A673 (cell line): ENCODE measurements around the gene ZFP92. TPM values are rescaled to one million over a fixed set of nuclear protein-coding genes. Genes with fewer than 3 reads are reported as not detected.

Experiments
- BruUV-seq: library from RNA; stranded (reverse); fragments of 400-500 nt; replicated peaks from 2 replicates; lab custom pipeline; 2021; lab: Mats Ljungman, UMichigan
- CTCF ChIA-PET: fragments of 300-600 bp; sonication (Branson Sonifier 250); formaldehyde crosslinking; loops from one replicate; lab custom pipeline; 2022; ENCODE audit warnings: antibody characterized with exemption; lab: Charles Lee
- POLR2A ChIA-PET: fragments of 300-600 bp; sonication (Branson Sonifier 250); formaldehyde crosslinking; loops from one replicate; lab custom pipeline; 2022; ENCODE audit warnings: antibody characterized with exemption; ENCODE audit not compliant: low non-redundant PET; lab: Charles Lee
- DNase-seq: peaks from one replicate; pipeline ENCODE4 v3.0.0-alpha.2; 2015; ENCODE audit warnings: low spot score
- H3K27ac ChIP-seq: fragments of 200-600 bp; sonication (generic); 2 replicates; pipeline ENCODE4 v1.5.1; 2016; ENCODE audit warnings: mixed run types, low read depth, mild to moderate bottlenecking, mixed read lengths, antibody characterized with exemption, low read length; ENCODE audit not compliant: poor library complexity, severe bottlenecking
- H3K27me3 ChIP-seq: fragments of 200-600 bp; sonication (generic); replicated peaks from 2 replicates; pipeline ENCODE4 v1.6.1; 2017; ENCODE audit warnings: mixed run types, low read depth, mild to moderate bottlenecking, mixed read lengths, antibody characterized with exemption, low read length; ENCODE audit not compliant: insufficient read depth, poor library complexity
- H3K36me3 ChIP-seq: fragments of 200-600 bp; sonication (generic); 2 replicates; pipeline ENCODE4 v1.6.1; 2016; ENCODE audit warnings: mixed run types, mild to moderate bottlenecking, mixed read lengths, antibody characterized with exemption, low read length; ENCODE audit not compliant: insufficient read depth, poor library complexity, severe bottlenecking
- H3K4me1 ChIP-seq: fragments of 200-600 bp; sonication (generic); 2 replicates; pipeline ENCODE4 v1.6.1; 2017; ENCODE audit warnings: mixed run types, mild to moderate bottlenecking, mixed read lengths, antibody characterized with exemption, low read length; ENCODE audit not compliant: insufficient read depth, poor library complexity, severe bottlenecking
- H3K4me3 ChIP-seq: fragments of 200-600 bp; sonication (generic); 2 replicates; pipeline ENCODE4 v1.5.1; 2016; ENCODE audit warnings: low read depth, mixed run types, mild to moderate bottlenecking, mixed read lengths, low read length; ENCODE audit not compliant: poor library complexity, severe bottlenecking
- H3K9me3 ChIP-seq: fragments of 200-600 bp; sonication (generic); 2 replicates; pipeline ENCODE4 v1.6.1; 2016; ENCODE audit warnings: mixed run types, low read depth, mild to moderate bottlenecking, mixed read lengths, antibody characterized with exemption, low read length; ENCODE audit not compliant: poor library complexity, severe bottlenecking
- EZH2 ChIP-seq: fragments of 200-600 bp; sonication (generic); IDR thresholded peaks from 2 replicates; pipeline ENCODE4 v1.6.1; 2017; ENCODE audit warnings: borderline replicate concordance, low read depth, mild to moderate bottlenecking, mixed read lengths, antibody characterized with exemption, low read length; ENCODE audit not compliant: poor library complexity, severe bottlenecking
- intact Hi-C: fragments of 100-400 bp; cut with micrococcal nuclease; formaldehyde crosslinking; loops from one replicate; pipeline ENCODE4 v1.10.0; 2022; ENCODE audit not compliant: unreplicated experiment
- total RNA-seq: library from RNA; stranded (reverse); gene quantifications from 2 replicates; pipeline ENCODE4 v1.2.3, GENCODE V29; 2021
- TF ChIP-seq, protein P1 (sequence below): fragments of 300-800, 200-600 bp; sonication (generic); conservative IDR thresholded peaks from 2 replicates; pipeline ENCODE4 v1.5.1; 2017; ENCODE audit warnings: low read depth, mild to moderate bottlenecking, antibody characterized with exemption, low read length, moderate library complexity, mixed read lengths

ZFP92 gene
- total RNA-seq, 1 experiment from 2014 or later: 0.41 TPM

DNA sequence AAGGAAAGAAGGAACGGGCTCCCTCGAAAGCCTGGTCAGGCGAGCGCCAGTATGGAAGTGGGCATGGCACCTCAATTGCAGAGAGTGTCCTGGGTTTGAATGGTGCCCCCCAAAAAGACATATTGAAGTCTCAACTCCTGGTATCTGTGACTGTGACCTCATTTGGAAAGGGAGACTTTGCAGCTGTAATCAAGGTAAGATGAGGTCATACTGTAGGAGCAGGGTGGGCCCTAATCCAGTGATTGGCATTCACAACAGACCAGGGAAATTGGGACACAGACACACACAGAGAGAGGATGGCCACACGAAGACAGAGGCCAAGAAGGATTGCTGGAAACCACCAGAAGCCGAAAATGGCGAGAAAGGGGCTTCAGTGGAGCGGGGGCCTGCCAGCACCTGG, 6.4 kb downstream of the ZFP92 start:
- no peak for DNase-seq
- no peak overlapping the region for H3K4me3 ChIP-seq
- H3K27me3 ChIP-seq: no peaks in the 10 kb centered on the region
- no peaks in the 10 kb centered on the region for H3K4me1 ChIP-seq
- ChIA-PET POLR2A (no interaction called here), CTCF (no interaction called here)
- no peaks in the 10 kb centered on the region for H3K36me3 ChIP-seq
- no peak overlapping the region for H3K27ac ChIP-seq
- no peaks in the 10 kb centered on the region for H3K9me3 ChIP-seq
- intact Hi-C loops: no loop called here
- TF ChIP-seq, protein P1, sequence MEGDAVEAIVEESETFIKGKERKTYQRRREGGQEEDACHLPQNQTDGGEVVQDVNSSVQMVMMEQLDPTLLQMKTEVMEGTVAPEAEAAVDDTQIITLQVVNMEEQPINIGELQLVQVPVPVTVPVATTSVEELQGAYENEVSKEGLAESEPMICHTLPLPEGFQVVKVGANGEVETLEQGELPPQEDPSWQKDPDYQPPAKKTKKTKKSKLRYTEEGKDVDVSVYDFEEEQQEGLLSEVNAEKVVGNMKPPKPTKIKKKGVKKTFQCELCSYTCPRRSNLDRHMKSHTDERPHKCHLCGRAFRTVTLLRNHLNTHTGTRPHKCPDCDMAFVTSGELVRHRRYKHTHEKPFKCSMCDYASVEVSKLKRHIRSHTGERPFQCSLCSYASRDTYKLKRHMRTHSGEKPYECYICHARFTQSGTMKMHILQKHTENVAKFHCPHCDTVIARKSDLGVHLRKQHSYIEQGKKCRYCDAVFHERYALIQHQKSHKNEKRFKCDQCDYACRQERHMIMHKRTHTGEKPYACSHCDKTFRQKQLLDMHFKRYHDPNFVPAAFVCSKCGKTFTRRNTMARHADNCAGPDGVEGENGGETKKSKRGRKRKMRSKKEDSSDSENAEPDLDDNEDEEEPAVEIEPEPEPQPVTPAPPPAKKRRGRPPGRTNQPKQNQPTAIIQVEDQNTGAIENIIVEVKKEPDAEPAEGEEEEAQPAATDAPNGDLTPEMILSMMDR: no peak
- TF ChIP-seq EZH2: no peak
- BruUV-seq: no TSS peak

DNA sequence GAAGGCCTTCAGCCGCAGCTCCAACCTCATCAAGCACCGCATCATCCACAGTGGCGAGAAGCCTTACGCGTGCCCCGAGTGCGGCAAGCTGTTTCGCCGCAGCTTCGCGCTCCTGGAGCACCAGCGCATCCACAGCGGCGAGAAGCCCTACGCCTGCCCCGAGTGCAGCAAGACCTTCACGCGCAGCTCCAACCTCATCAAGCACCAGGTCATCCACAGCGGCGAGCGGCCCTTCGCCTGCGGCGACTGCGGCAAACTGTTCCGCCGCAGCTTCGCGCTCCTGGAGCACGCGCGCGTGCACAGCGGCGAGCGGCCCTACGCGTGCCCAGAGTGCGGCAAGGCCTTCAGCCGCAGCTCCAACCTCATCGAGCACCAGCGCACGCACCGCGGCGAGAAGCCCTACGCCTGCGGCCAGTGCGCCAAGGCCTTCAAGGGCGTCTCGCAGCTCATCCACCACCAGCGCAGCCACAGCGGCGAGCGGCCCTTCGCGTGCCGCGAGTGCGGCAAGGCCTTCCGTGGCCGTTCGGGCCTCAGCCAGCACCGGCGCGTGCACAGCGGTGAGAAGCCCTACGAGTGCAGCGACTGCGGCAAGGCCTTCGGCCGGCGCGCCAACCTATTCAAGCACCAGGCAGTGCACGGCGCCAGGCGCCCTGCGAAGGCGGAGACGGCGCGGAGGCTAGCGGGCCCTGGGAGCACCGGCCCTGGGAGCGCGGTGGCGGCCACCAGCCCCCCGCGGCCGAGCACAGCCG, 9.8 kb downstream of the ZFP92 start:
- CTCF ChIA-PET: no interaction called here
- no peaks in the 10 kb centered on the region for H3K27me3 ChIP-seq
- DNase-seq: no peak
- H3K4me3 ChIP-seq: no peak overlapping the region
- TF ChIP-seq, protein P1: no peak
- no peak for TF ChIP-seq EZH2
- POLR2A ChIA-PET: no interaction called here
- H3K9me3 ChIP-seq: no peaks in the 10 kb centered on the region
- BruUV-seq: no TSS peak
- intact Hi-C loops: no loop called here
- H3K4me1 ChIP-seq: no peaks in the 10 kb centered on the region
- H3K27ac ChIP-seq: no peak overlapping the region
- no peaks in the 10 kb centered on the region for H3K36me3 ChIP-seq

DNA sequence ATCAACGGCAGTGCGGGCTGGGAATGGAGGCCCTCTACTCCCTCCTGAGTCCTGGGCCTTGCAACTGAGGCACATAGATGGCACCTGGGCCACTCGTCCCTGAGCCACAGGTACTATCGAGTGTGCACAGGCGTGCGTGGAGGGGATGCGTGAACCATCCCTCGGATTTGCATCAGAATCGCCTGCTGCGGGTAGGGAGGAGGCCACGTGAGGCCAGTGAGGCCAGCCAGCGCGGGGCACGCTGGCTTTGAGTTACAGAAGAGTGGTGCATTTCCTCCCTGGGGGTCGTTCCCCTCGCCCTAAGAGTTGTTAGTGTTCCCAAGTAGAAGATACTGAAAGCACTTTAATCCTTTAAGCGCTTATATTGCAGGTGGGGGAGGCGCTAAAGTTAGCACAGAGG, 10.6 kb downstream of the ZFP92 start:
- POLR2A ChIA-PET: no interaction called here
- Histone ChIP-seq H3K27me3 (no peaks in the 10 kb centered on the region), H3K9me3 (no peaks in the 10 kb centered on the region), H3K27ac (no peak overlapping the region), H3K4me3 (no peak overlapping the region), H3K4me1 (no peaks in the 10 kb centered on the region), H3K36me3 (no peaks in the 10 kb centered on the region)
- CTCF ChIA-PET: no interaction called here
- no TSS peak for BruUV-seq
- TF ChIP-seq EZH2: no peak
- TF ChIP-seq, protein P1: no peak
- no peak for DNase-seq
- intact Hi-C loops: no loop called here
